Heart left ventricle (tissue), 16 donors: ENCODE results near the gene COL19A1. TPM values are rescaled to one million over a fixed set of nuclear protein-coding genes. Genes with fewer than 3 reads are reported as not detected.

Source experiments
- ATAC-seq, 4 donors: fragments of 200-7000 bp; cut with Tn5 transposase; one replicate each; pipeline ENCODE4 v1.9.1; 2020 to 2022; ENCODE audit warnings: moderate library complexity in 4 of 4, mild to moderate bottlenecking in 3 of 4, moderate number of reproducible peaks in 1 of 4
- DNase-seq, 5 donors: peaks; one replicate each; pipeline ENCODE4 v3.0.0-alpha.2; 2020
- H3K27ac ChIP-seq, 12 donors: fragments of 200-600 bp; sonication (generic) in 4 of 12; one replicate each; pipeline versions ENCODE4 v1.5.0 to v1.8.0; 2016 to 2022; ENCODE audit warnings: mild to moderate bottlenecking in 2 of 12
- H3K27me3 ChIP-seq, 9 donors: fragments of 200-600 bp; sonication (generic) in 2 of 9; one replicate each; pipeline versions ENCODE4 v1.5.1 to v1.8.0; 2016 to 2022; ENCODE audit warnings: mild to moderate bottlenecking in 3 of 9
- H3K36me3 ChIP-seq, 9 donors: fragments of 200-600 bp; sonication (generic) in 2 of 9; one replicate each; pipeline versions ENCODE4 v1.5.0 to v1.8.0; 2018 to 2022; ENCODE audit warnings: mild to moderate bottlenecking in 2 of 9
- H3K4me1 ChIP-seq, 12 donors: fragments of 200-600 bp; sonication (generic) in 4 of 12; one replicate each; pipeline versions ENCODE4 v1.5.0 to v1.8.0; 2016 to 2022; ENCODE audit warnings: mild to moderate bottlenecking in 3 of 12
- H3K4me3 ChIP-seq, 12 donors: fragments of 200-600 bp; sonication (generic) in 4 of 12; one replicate each; pipeline versions ENCODE4 v1.5.0 to v1.8.0; 2017 to 2022; ENCODE audit warnings: mild to moderate bottlenecking in 9 of 12, moderate library complexity in 4 of 12
- H3K9me3 ChIP-seq, 12 donors: fragments of 200-600 bp; sonication (generic) in 4 of 12; one replicate each; pipeline versions ENCODE4 v1.5.0 to v1.8.0; 2016 to 2022; ENCODE audit warnings: mild to moderate bottlenecking in 1 of 12
- CTCF ChIP-seq, 12 donors: fragments of 200-600 bp; sonication (generic) in 4 of 12; IDR thresholded peaks; one replicate each; pipeline versions ENCODE4 v1.5.0 to v1.8.0; 2018 to 2022; ENCODE audit warnings: antibody characterized with exemption in 12 of 12, mild to moderate bottlenecking in 5 of 12
- POLR2A ChIP-seq, 2 donors: fragments of 450-650 bp; IDR thresholded peaks; one replicate each; pipeline ENCODE4 v1.6.1; 2017; ENCODE audit warnings: antibody characterized with exemption in 2 of 2, mild to moderate bottlenecking in 2 of 2, moderate library complexity in 2 of 2
- WGBS, 4 donors: extraction: QIAGEN DNeasy Blood & Tissue Kit in 2 of 4; methylation state at CpG; one replicate each; pipeline versions ENCODE4 v1.1.5 to v1.1.7; 2013 to 2018; 5-methylcytosine and 5-hydroxymethylcytosine counted together
- intact Hi-C, 10 donors: fragments of 100-400 bp; cut with DNase I; formaldehyde crosslinking; loops; one replicate each; pipeline versions ENCODE4 v1.11.1 to v1.14.2; 2022
- polyA plus RNA-seq, 2 donors: library from polyadenylated mRNA; stranded (reverse); fragments of 200-250 nt; gene quantifications; one replicate each; pipeline ENCODE4 v1.2.3, GENCODE V29; 2013
- total RNA-seq, 9 donors: library from RNA; depleted of rRNA in 2 of 9; stranded (reverse); fragments of >200 nt in 2 of 9; fragmentation: NEBNext Ultra II Directional in 3 of 9; extraction: Animal tissue kit (Norgen Biotek cat#: 25700) in 3 of 9; gene quantifications; one replicate each; pipeline versions ENCODE4 v1.1.0 to v1.2.4, GENCODE V29; 2016 to 2023
- donor health status: ischemic (EF 13 %, LVEDD 7.1; RV severe dilation, severe dysfunction).
- donor health status: healthy with polysubstance abuse.
- donor health status: DM: no; HTN: yes; CAD: no.
- donor health status: DM: no; HTN: no; CAD: no.
- donor health status: ischemic (EF 25% LVEDD 6.9; RV normal size, moderate dysfunction).
- donor health status: ischemic (EF 25% LVEDD 5.7; RV mildly dilated, moderate dysfunction).
- donor health status: healthy.
- donor health status: DM: yes; HTN: yes; CAD: no.
- donor health status: ischemic (EF 35%, LVEDD 5.7; RV mildly dilated, moderate dysfunction).
- donor health status: nonischemic (EF 11% LVEDD 7.7; RV severe dilation, severe dysfunction).
- donor health status: DM: yes; HTN: yes; CAD: no.
- donor health status: PGD.
- donor health status: ischemic (EF 29% LVEDD 5.4; RV normal size, mild dysfunction).
- donor health status: nonischemic (EF 23%, LVEDD 6.1; RV moderate dilation, normal function).

COL19A1 gene
- total and polyA plus RNA-seq, 11 donors: 0.69 to 4.6 (median 1.6) TPM

GRCh38 chr6:69827276-69827893 lies 39.0 kb upstream of the COL19A1 start:
- Histone ChIP-seq H3K4me1 (no peaks in the 10 kb centered on the region), H3K9me3 (peaks cover 0 to 4% (median 0%) of the 10 kb centered on the region in 12 donors), H3K4me3 (no peak overlapping the region), H3K27me3 (no peaks in the 10 kb centered on the region), H3K27ac (no peak overlapping the region), H3K36me3 (no peaks in the 10 kb centered on the region)
- DNase-seq (no peak), ATAC-seq (no peak)
- 22 to 53% (median 27%) methylated on average over 2 of the region's 2 CpGs for WGBS, 4 donors
- intact Hi-C loops: no loop called here
- no peak for TF ChIP-seq POLR2A (IDR thresholded peaks at IDR 0.05)
- TF ChIP-seq CTCF (IDR thresholded peaks at IDR 0.05): no peak

- DNase-seq (no peak), ATAC-seq (no peak)
- Histone ChIP-seq H3K27me3 (peaks cover 0 to 3% (median 0%) of the 10 kb centered on the region in 9 donors), H3K9me3 (no peaks in the 10 kb centered on the region), H3K4me1 (peaks cover 0 to 5% (median 0%) of the 10 kb centered on the region in 12 donors), H3K4me3 (no peak overlapping the region), H3K36me3 (no peaks in the 10 kb centered on the region), H3K27ac (no peak overlapping the region)
- intact Hi-C loops: loop anchor here in 3 of 10 donors (5.0 to 10.0 kb wide), 3 partner anchors 272 to 332 kb away; no protein-coding TSS in a partner anchor
- TF ChIP-seq POLR2A (IDR thresholded peaks at IDR 0.05) (no peak), CTCF (IDR thresholded peaks at IDR 0.05) (no peak)
Measured at GRCh38 chr6:69832558-69832957, 33.8 kb upstream of the COL19A1 start.

GRCh38 chr6:69835414-69836179 lies 30.8 kb upstream of the COL19A1 start:
- ATAC-seq: peak in 2 of 4 donors; percentile 42 to 69
- WGBS, 4 donors: 6 to 9% (median 7%) methylated on average over 5 of the region's 5 CpGs

More at GRCh38 chr6:69835414-69836179, 30.8 kb upstream of the COL19A1 start:
- Histone ChIP-seq H3K27me3 (peaks cover 0 to 7% (median 0%) of the 10 kb centered on the region in 9 donors), H3K36me3 (no peaks in the 10 kb centered on the region), H3K27ac (no peak overlapping the region), H3K9me3 (no peaks in the 10 kb centered on the region), H3K4me3 (no peak overlapping the region), H3K4me1 (peaks cover 0 to 5% (median 0%) of the 10 kb centered on the region in 12 donors)
- DNase-seq: no peak
- intact Hi-C loops: loop anchor here in 9 of 10 donors (2.0 to 10.0 kb wide), 5 partner anchors 269 to 332 kb away; no protein-coding TSS in a partner anchor
- TF ChIP-seq CTCF (IDR thresholded peaks at IDR 0.05) (peak; percentile 58 to 89 (median 76)), POLR2A (IDR thresholded peaks at IDR 0.05) (no peak)
